SK-N-SH (cell line): ENCODE data around the gene PIEZO2. TPM values are rescaled to one million over a fixed set of nuclear protein-coding genes. Genes with fewer than 3 reads are reported as not detected.

Experiments
- CTCF ChIA-PET: fragments of 300-600, 350-600 bp; formaldehyde crosslinking; extraction: SDS; loops from one replicate; lab custom pipeline; 2021; lab: Yijun Ruan, JAX
- POLR2A ChIA-PET: fragments of 350-600 bp; sonication (Branson Sonifier 250); formaldehyde crosslinking; extraction: SDS; loops from one replicate; lab custom pipeline; 2020; ENCODE audit warnings: antibody characterized with exemption, inconsistent platforms; lab: Yijun Ruan, JAX
- DNase-seq: peaks from one replicate; pipeline ENCODE4 v3.0.0; 2012
- H2AFZ ChIP-seq: fragments of 200-600 bp; sonication (generic); 2 replicates; pipeline ENCODE4 v1.8.1; 2016; ENCODE audit warnings: antibody characterized with exemption, mild to moderate bottlenecking, low read depth
- H3F3A ChIP-seq: fragments of 200-600 bp; sonication (generic); replicated peaks from 2 replicates; pipeline ENCODE3; 2016; ENCODE audit warnings: antibody characterized with exemption, mild to moderate bottlenecking; ENCODE audit not compliant: insufficient read depth
- H3K27ac ChIP-seq, 2 experiments: fragments of 200-500 bp in 1 of 2; fragments of 200-600 bp in 1 of 2; sonication (Bioruptor generic) in 1 of 2; sonication (generic), shearing (Covaris generic) in 1 of 2; 2 replicates each; pipeline versions ENCODE4 v1.5.1 to v1.6.1; 2014 to 2016; ENCODE audit warnings: low read depth in 2 of 2, inconsistent platforms in 1 of 2, low read length in 1 of 2, mild to moderate bottlenecking in 1 of 2, mixed read lengths in 1 of 2
- H3K27me3 ChIP-seq: fragments of 200-600 bp; sonication (generic), shearing (Covaris generic); 2 replicates; pipeline ENCODE4 v1.6.1; 2016; ENCODE audit warnings: mixed run types; ENCODE audit not compliant: insufficient read depth
- H3K36me3 ChIP-seq, 2 experiments: fragments of 200-500 bp in 1 of 2; fragments of 200-600 bp in 1 of 2; sonication (Bioruptor generic) in 1 of 2; sonication (generic) in 1 of 2; replicated peaks in 1 of 2; 2 replicates each; pipeline versions ENCODE3 to v1.5.1; 2014 to 2016; ENCODE audit warnings: low read length in 1 of 2, mild to moderate bottlenecking in 1 of 2; ENCODE audit not compliant: insufficient read depth in 2 of 2, control insufficient read depth in 1 of 2
- H3K4me1 ChIP-seq, 2 experiments: fragments of 200-500 bp in 1 of 2; fragments of 200-600 bp in 1 of 2; sonication (Bioruptor generic) in 1 of 2; sonication (generic), shearing (Covaris generic) in 1 of 2; 2 replicates each; pipeline versions ENCODE4 v1.5.1 to v1.6.1; 2014 to 2016; ENCODE audit warnings: low read depth in 1 of 2, low read length in 1 of 2, mixed run types in 1 of 2; ENCODE audit not compliant: insufficient read depth in 2 of 2, control insufficient read depth in 1 of 2
- H3K4me2 ChIP-seq: fragments of 200-600 bp; sonication (generic), shearing (Covaris generic); 2 replicates; pipeline ENCODE4 v1.6.1; 2017; ENCODE audit warnings: mixed run types
- H3K4me3 ChIP-seq, 2 experiments: fragments of 200-500 bp in 1 of 2; fragments of 200-600 bp in 1 of 2; sonication (Bioruptor generic) in 1 of 2; sonication (generic), shearing (Covaris generic) in 1 of 2; 2 replicates each; pipeline versions ENCODE4 v1.5.1 to v1.8.1; 2014 to 2016; ENCODE audit warnings: low read depth in 2 of 2, inconsistent platforms in 1 of 2, low read length in 1 of 2, mild to moderate bottlenecking in 1 of 2, mixed read lengths in 1 of 2, moderate library complexity in 1 of 2
- H3K79me2 ChIP-seq: fragments of 200-600 bp; sonication (generic); 2 replicates; pipeline ENCODE4 v1.8.1; 2017; ENCODE audit warnings: mild to moderate bottlenecking; ENCODE audit not compliant: insufficient read depth
- H3K9ac ChIP-seq: fragments of 200-600 bp; sonication (generic); 2 replicates; pipeline ENCODE4 v1.6.1; 2017; ENCODE audit warnings: mixed run types
- H3K9me2 ChIP-seq: fragments of 200-600 bp; sonication (generic); 2 replicates; pipeline ENCODE4 v1.6.1; 2017; ENCODE audit warnings: mixed run types
- H3K9me3 ChIP-seq: fragments of 200-600 bp; sonication (generic); 2 replicates; pipeline ENCODE4 v1.6.1; 2017; ENCODE audit warnings: mixed run types, mild to moderate bottlenecking, moderate library complexity
- H4K20me1 ChIP-seq: fragments of 200-600 bp; sonication (generic); 2 replicates; pipeline ENCODE4 v1.6.1; 2017; ENCODE audit warnings: mild to moderate bottlenecking, mixed run types; ENCODE audit not compliant: insufficient read depth
- CHD2 ChIP-seq: fragments of 150-350 bp; IDR thresholded peaks from 2 replicates; pipeline ENCODE4 v1.6.1; 2018; ENCODE audit warnings: low read length; ENCODE audit not compliant: partially characterized antibody
- ELF1 ChIP-seq: IDR thresholded peaks from 2 replicates; pipeline ENCODE4 v1.4.0; 2012
- EZH2phosphoT487 ChIP-seq: fragments of 200-600 bp; sonication (generic); IDR thresholded peaks from 2 replicates; pipeline ENCODE4 v1.6.1; 2017; ENCODE audit warnings: low read depth, mixed run types, mild to moderate bottlenecking, antibody characterized with exemption, moderate library complexity, borderline replicate concordance
- FOSL2 ChIP-seq: IDR thresholded peaks from 2 replicates; pipeline ENCODE4 v1.4.0; 2012; ENCODE audit warnings: low read depth, mild to moderate bottlenecking, moderate library complexity, borderline replicate concordance
- FOXJ3 ChIP-seq: sonication (generic); formaldehyde crosslinking; IDR thresholded peaks from 2 replicates; pipeline ENCODE4 v1.5.1; 2020; ENCODE audit warnings: mild to moderate bottlenecking, missing genetic modification reagents
- FOXM1 ChIP-seq: IDR thresholded peaks from 2 replicates; pipeline ENCODE4 v1.4.0; 2012; ENCODE audit warnings: low read depth, mild to moderate bottlenecking
- JUND ChIP-seq: IDR thresholded peaks from 2 replicates; pipeline ENCODE4 v1.4.0; 2012
- MAX ChIP-seq: IDR thresholded peaks from 2 replicates; pipeline ENCODE4 v1.4.0; 2012; ENCODE audit warnings: low read depth
- MEF2A ChIP-seq: IDR thresholded peaks from 2 replicates; pipeline ENCODE4 v1.4.0; 2012; ENCODE audit warnings: low read depth, borderline replicate concordance
- MXI1 ChIP-seq: IDR thresholded peaks from 2 replicates; pipeline ENCODE4 v1.6.1; 2012; ENCODE audit warnings: mild to moderate bottlenecking, low read depth, low read length, improper control_type of control experiment
- NFIC ChIP-seq: IDR thresholded peaks from 2 replicates; pipeline ENCODE4 v1.4.0; 2012; ENCODE audit warnings: borderline replicate concordance
- POLR2AphosphoS5 ChIP-seq: IDR thresholded peaks from 2 replicates; pipeline ENCODE4 v1.6.1; 2012; ENCODE audit warnings: low read depth, low read length
- RAD21 ChIP-seq: IDR thresholded peaks from 2 replicates; pipeline ENCODE4 v1.6.1; 2012; ENCODE audit warnings: mild to moderate bottlenecking, low read length
- RCOR1 ChIP-seq: fragments of 150-350 bp; IDR thresholded peaks from 2 replicates; pipeline ENCODE4 v1.6.1; 2017; ENCODE audit warnings: antibody characterized with exemption, low read length
- REST ChIP-seq: IDR thresholded peaks from 2 replicates; pipeline ENCODE4 v1.6.1; 2012; ENCODE audit warnings: mild to moderate bottlenecking, low read depth, low read length, moderate library complexity
- RFX5 ChIP-seq: IDR thresholded peaks from 2 replicates; pipeline ENCODE4 v1.6.1; 2012; ENCODE audit warnings: mild to moderate bottlenecking, improper control_type of control experiment, low read length
- RXRA ChIP-seq: IDR thresholded peaks from 2 replicates; pipeline ENCODE4 v1.4.0; 2012; ENCODE audit warnings: low read depth, mild to moderate bottlenecking, borderline replicate concordance
- SMC3 ChIP-seq: IDR thresholded peaks from 2 replicates; pipeline ENCODE4 v1.6.1; 2012; ENCODE audit warnings: low read depth, low read length, improper control_type of control experiment
- TCF12 ChIP-seq: IDR thresholded peaks from 2 replicates; pipeline ENCODE4 v1.4.0; 2012
- USF1 ChIP-seq: IDR thresholded peaks from 2 replicates; pipeline ENCODE4 v1.4.0; 2012; ENCODE audit warnings: low read depth, borderline replicate concordance
- YY1 ChIP-seq: IDR thresholded peaks from 2 replicates; pipeline ENCODE4 v1.4.0; 2012; ENCODE audit warnings: low read depth, mild to moderate bottlenecking
- WGBS: methylation state at CpG from one replicate; pipeline ENCODE4 v1.1.6; 2017; ENCODE audit warnings: low lambda C conversion rate; 5-methylcytosine and 5-hydroxymethylcytosine counted together
- polyA plus RNA-seq, 3 experiments: library from polyadenylated mRNA; depleted of rRNA; stranded (reverse); fragments of >200 nt; gene quantifications; 2 replicates each; pipeline ENCODE4 v1.2.3, GENCODE V29; 2012

PIEZO2 gene
- polyA plus RNA-seq, 1 of the 3 experiments (the other 2 are of a cell fraction): not detected

GRCh38 chr18:10930076-10930475, 219.3 kb downstream of the PIEZO2 start:
- Histone ChIP-seq H4K20me1 (no peaks in the 10 kb centered on the region), H3K9ac (no peak overlapping the region), H3K79me2 (no peaks in the 10 kb centered on the region), H3K4me3 (no peak overlapping the region), H3K9me2 (no peaks in the 10 kb centered on the region), H3F3A (no peaks in the 10 kb centered on the region), H3K4me2 (no peak overlapping the region), H3K27ac (no peak overlapping the region), H3K36me3 (no peaks in the 10 kb centered on the region), H3K4me1 (peaks cover 0 to 8% of the 10 kb centered on the region in 2 experiments; a peak in 1 of 4 replicates)
- POLR2A ChIA-PET: no interaction called here
- DNase-seq: no peak
- 0% methylated on average over 2 of the region's 2 CpGs for WGBS
- TF ChIP-seq JUND: no peak
- TF ChIP-seq MXI1: no peak
- TF ChIP-seq EZH2phosphoT487: no peak
- no peak for TF ChIP-seq RAD21
- no peak for TF ChIP-seq TCF12
- TF ChIP-seq RXRA: no peak
- TF ChIP-seq USF1: no peak
- no peak for TF ChIP-seq FOSL2
- no peak for TF ChIP-seq ELF1
- no peak for TF ChIP-seq YY1
- TF ChIP-seq, all 33 proteins: peak for 0
- CTCF ChIA-PET: no interaction called here
- Histone ChIP-seq H2AFZ (no peak overlapping the region), H3K27me3 (peaks cover 10% of the 10 kb centered on the region), H3K9me3 (no peaks in the 10 kb centered on the region)

GRCh38 chr18:10928772-10929373, 220.5 kb downstream of the PIEZO2 start:
- CTCF ChIA-PET: no interaction called here
- peaks cover 3% of the 10 kb centered on the region for H3F3A ChIP-seq
- no peak overlapping the region for H3K27ac ChIP-seq
- peaks cover 0 to 8% of the 10 kb centered on the region in 2 experiments; a peak in 1 of 4 replicates for H3K4me1 ChIP-seq
- H3K27me3 ChIP-seq: no peaks in the 10 kb centered on the region; the same call in 1 of the 2 replicates
- H4K20me1 ChIP-seq: no peaks in the 10 kb centered on the region
- no peaks in the 10 kb centered on the region for H3K36me3 ChIP-seq
- WGBS: 18% methylated on average over 7 of the region's 7 CpGs
- no peak overlapping the region for H2AFZ ChIP-seq
- no peak for TF ChIP-seq FOXJ3 (CRISPR knock-in tag)
- no peak for TF ChIP-seq RXRA
- no peak for TF ChIP-seq MEF2A
- no peak for TF ChIP-seq CHD2
- no peak for TF ChIP-seq SMC3
- no peak for TF ChIP-seq MAX
- no peak for TF ChIP-seq POLR2AphosphoS5
- no peak for TF ChIP-seq FOXM1
- TF ChIP-seq REST: no peak
- TF ChIP-seq MXI1: no peak
- TF ChIP-seq NFIC: no peak
- no peak for TF ChIP-seq RCOR1
- TF ChIP-seq RFX5: no peak
- TF ChIP-seq ELF1: no peak
- POLR2A ChIA-PET: no interaction called here
- no peaks in the 10 kb centered on the region for H3K9me3 ChIP-seq
- no peaks in the 10 kb centered on the region for H3K9me2 ChIP-seq
- no peak for DNase-seq
- H3K9ac ChIP-seq: no peak overlapping the region
- no peaks in the 10 kb centered on the region for H3K79me2 ChIP-seq
- H3K4me2 ChIP-seq: no peak overlapping the region
- H3K4me3 ChIP-seq: no peak overlapping the region
